Neural crest cell (in vitro differentiated cells): ENCODE results near the gene HSPA5. TPM values are rescaled to one million over a fixed set of nuclear protein-coding genes. Genes with fewer than 3 reads are reported as not detected.

ENCODE experiments used
- DNase-seq: peaks from one replicate; pipeline ENCODE4 v3.0.0; 2021; ENCODE audit warnings: low read depth, mixed read lengths, low spot score
- H3K27ac Mint-ChIP-seq: one replicate; pipeline ENCODE4 v1.8.0; 2021; ENCODE audit warnings: mild to moderate bottlenecking, mixed read lengths; ENCODE audit not compliant: unreplicated experiment
- H3K27me3 Mint-ChIP-seq: 2 replicates; pipeline ENCODE4 v1.8.0; 2021; ENCODE audit warnings: low read depth, mild to moderate bottlenecking, mixed read lengths
- H3K36me3 Mint-ChIP-seq: 2 replicates; pipeline ENCODE4 v1.8.0; 2021; ENCODE audit warnings: low read depth, mild to moderate bottlenecking, mixed read lengths
- H3K4me1 Mint-ChIP-seq: 2 replicates; pipeline ENCODE4 v1.8.0; 2021; ENCODE audit warnings: mixed read lengths
- H3K4me3 Mint-ChIP-seq: one replicate; pipeline ENCODE4 v1.8.0; 2021; ENCODE audit warnings: mild to moderate bottlenecking, mixed read lengths
- H3K9me3 Mint-ChIP-seq: 2 replicates; pipeline ENCODE4 v1.8.0; 2021; ENCODE audit warnings: mixed read lengths
- CTCF ChIP-seq: fragments of 200-600 bp; sonication (generic); conservative IDR thresholded peaks from 2 replicates; pipeline ENCODE4 v1.5.0; 2021; ENCODE audit warnings: antibody characterized with exemption, mild to moderate bottlenecking
- total RNA-seq: library from RNA; stranded (reverse); gene quantifications from 2 replicates; pipeline ENCODE4 v1.2.1, GENCODE V29; 2021

Gene HSPA5
- total RNA-seq, 1 donor from 2014 or later, result 182 TPM

GRCh38 chr9:125190361-125190801 lies 50.8 kb downstream of the HSPA5 start:
- H3K9me3 Mint-ChIP-seq, result no peaks in the 10 kb centered on the region
- peak overlapping the region; percentile 99 for H3K4me3 Mint-ChIP-seq
- DNase-seq, result no peak
- peak overlapping the region; percentile 99 for H3K27ac Mint-ChIP-seq
- TF ChIP-seq CTCF, result no peak
- no peaks in the 10 kb centered on the region for H3K36me3 Mint-ChIP-seq
- no peaks in the 10 kb centered on the region for H3K27me3 Mint-ChIP-seq
- H3K4me1 Mint-ChIP-seq, result peaks cover 17% of the 10 kb centered on the region

GRCh38 chr9:125189361-125190289 lies 51.5 kb downstream of the HSPA5 start, which contains the start of gene PPP6C:
PPP6C (minus strand) TSS chr9:125189803; CDS start chr9:125189718, 85 bp downstream.
- DNase-seq, result peak; percentile 97
- Mint-ChIP-seq H3K4me1 (peaks cover 17% of the 10 kb centered on the region), H3K27ac (peak within 1 kb of the TSS; percentile 99), H3K27me3 (no peaks in the 10 kb centered on the region), H3K9me3 (no peaks in the 10 kb centered on the region), H3K4me3 (peak within 1 kb of the TSS; percentile 99), H3K36me3 (no peaks in the 10 kb centered on the region)
- TF ChIP-seq CTCF, result peak; percentile 62

- no peak for DNase-seq
- no peaks in the 10 kb centered on the region for H3K36me3 Mint-ChIP-seq
- no peaks in the 10 kb centered on the region for H3K27me3 Mint-ChIP-seq
- H3K4me1 Mint-ChIP-seq, result peaks cover 17% of the 10 kb centered on the region
- no peak for TF ChIP-seq CTCF
- H3K9me3 Mint-ChIP-seq, result no peaks in the 10 kb centered on the region
- no peak overlapping the region for H3K27ac Mint-ChIP-seq
- H3K4me3 Mint-ChIP-seq, result peak overlapping the region; percentile 99
Measured at GRCh38 chr9:125189011-125189360, 52.2 kb downstream of the HSPA5 start.

Other genes with a start within 250 kb of the HSPA5 start
- gene SCAI, start 97.8 kb downstream of the HSPA5 start, total RNA-seq, result 13.1 and 15.2 TPM in 2 replicates
- gene PPP6C, start 51.5 kb downstream of the HSPA5 start, total RNA-seq, result 45.3 and 46.2 TPM in 2 replicates
- 26.6 and 27.5 TPM in 2 replicates for gene RABEPK, start 40.8 kb downstream of the HSPA5 start, total RNA-seq
- 41.3 and 45.5 TPM in 2 replicates for gene GAPVD1, start 20.5 kb upstream of the HSPA5 start, total RNA-seq